ENCODE data around the gene CIBAR2. TPM values are rescaled to one million over a fixed set of nuclear protein-coding genes. Genes with fewer than 3 reads are reported as not detected.
A peak's percentile ranks its signal among the peaks of the same experiment; 100 is the strongest.

The CIBAR2 gene
- total RNA-seq, 2 experiments from 2014 or later: not detected

DNA sequence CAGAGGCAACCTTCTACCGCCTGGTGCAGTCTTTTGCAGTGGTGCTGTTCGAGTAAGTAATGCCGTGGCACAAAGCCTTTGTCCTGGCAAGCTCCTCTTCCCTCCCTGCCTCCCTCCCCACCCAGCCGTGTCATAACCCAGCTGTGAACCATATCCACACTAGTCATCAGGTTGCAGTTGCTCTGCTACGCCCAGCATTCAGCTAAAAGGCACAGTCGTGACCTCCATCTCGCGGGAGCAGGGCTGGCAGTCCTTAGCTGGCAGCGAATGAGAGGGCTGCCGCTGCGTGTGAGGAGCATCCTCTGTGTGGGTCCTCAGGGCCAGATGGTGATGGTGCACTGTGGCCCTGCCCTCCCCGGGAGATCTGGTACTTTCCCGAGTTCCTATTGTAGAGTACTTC, 39.3 kb downstream of the CIBAR2 start:
- H3K9me3 Mint-ChIP-seq: no peaks in the 10 kb centered on the region
- no peak for DNase-seq
- no peak overlapping the region for H3K4me3 Mint-ChIP-seq
- H3K27ac Mint-ChIP-seq: no peak overlapping the region
- POLR2A ChIA-PET: no interaction called here
- peaks cover 2% of the 10 kb centered on the region for H3K4me1 Mint-ChIP-seq
- H3K36me3 Mint-ChIP-seq: no peaks in the 10 kb centered on the region
- no peak for ATAC-seq (ENCODE audit: low read depth)
- no peaks in the 10 kb centered on the region for H3K27me3 Mint-ChIP-seq

DNA sequence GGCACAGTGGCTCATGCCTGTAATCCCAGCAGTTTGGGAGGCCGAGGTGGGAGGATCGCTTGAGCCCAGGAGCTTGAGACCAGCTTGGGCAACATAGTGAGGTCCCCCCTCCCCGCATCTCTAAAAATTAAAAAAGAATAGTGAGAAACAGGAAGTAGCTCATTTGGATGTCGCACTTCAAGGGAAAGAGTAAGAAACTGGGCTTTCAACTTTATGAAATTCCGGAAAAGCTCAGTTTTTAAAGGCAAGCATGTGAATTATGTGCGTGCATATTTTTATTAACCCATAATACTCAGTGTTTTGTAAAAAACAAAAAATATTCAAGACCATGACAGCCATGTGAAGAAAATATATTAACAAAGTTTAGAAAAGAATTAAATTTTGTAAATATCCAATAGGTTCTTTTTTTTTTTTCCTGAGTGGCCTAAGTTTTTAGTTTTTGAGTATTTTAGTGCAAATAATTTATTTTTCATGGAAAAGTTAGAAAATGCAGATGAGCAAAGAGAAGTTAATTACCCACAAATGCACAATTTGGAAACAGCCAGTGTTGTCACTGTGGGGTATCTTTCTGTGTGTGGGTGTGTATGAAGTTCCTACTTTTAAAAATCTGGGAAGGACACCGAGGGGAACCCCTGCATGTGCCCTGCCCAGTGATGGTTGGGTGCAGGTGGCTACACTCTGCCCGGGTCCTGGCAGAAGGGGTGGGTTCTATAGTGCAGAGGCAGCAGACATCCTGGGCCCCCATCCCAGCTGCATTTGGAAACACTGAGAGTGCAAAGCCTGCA, 40.0 kb downstream of the CIBAR2 start:
- no peaks in the 10 kb centered on the region for H3K27me3 Mint-ChIP-seq
- H3K36me3 Mint-ChIP-seq: no peaks in the 10 kb centered on the region
- no peak overlapping the region for H3K4me3 Mint-ChIP-seq
- DNase-seq: no peak
- no peaks in the 10 kb centered on the region for H3K4me1 Mint-ChIP-seq
- ATAC-seq (ENCODE audit: low read depth): no peak
- H3K9me3 Mint-ChIP-seq: no peaks in the 10 kb centered on the region
- H3K27ac Mint-ChIP-seq: no peak overlapping the region
- POLR2A ChIA-PET: no interaction called here

DNA sequence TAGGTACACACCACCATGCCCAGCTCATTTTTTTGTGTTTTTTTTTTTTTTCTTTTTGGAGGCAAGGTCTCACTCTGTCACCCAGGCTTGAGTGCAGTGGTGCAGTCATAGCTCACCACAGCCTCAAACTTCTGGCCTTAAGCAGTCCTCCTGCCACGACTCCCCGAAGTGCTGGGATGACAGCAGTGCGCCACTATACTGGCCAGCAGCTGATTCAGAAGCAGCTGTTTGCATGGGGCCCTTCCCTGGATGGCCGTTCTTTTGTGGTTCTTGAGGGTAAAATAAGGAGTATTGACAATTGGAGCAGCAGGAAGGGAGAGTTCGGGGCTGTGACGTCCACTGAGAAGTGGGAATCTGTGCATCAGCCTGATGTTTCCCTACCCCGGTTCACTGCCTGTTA, 43.1 kb downstream of the CIBAR2 start:
- ATAC-seq (ENCODE audit: low read depth) (no peak), DNase-seq (no peak)
- Mint-ChIP-seq H3K4me3 (no peak overlapping the region), H3K36me3 (no peaks in the 10 kb centered on the region), H3K27ac (no peak overlapping the region), H3K9me3 (no peaks in the 10 kb centered on the region), H3K4me1 (no peaks in the 10 kb centered on the region), H3K27me3 (no peaks in the 10 kb centered on the region)
- POLR2A ChIA-PET: no interaction called here

DNA sequence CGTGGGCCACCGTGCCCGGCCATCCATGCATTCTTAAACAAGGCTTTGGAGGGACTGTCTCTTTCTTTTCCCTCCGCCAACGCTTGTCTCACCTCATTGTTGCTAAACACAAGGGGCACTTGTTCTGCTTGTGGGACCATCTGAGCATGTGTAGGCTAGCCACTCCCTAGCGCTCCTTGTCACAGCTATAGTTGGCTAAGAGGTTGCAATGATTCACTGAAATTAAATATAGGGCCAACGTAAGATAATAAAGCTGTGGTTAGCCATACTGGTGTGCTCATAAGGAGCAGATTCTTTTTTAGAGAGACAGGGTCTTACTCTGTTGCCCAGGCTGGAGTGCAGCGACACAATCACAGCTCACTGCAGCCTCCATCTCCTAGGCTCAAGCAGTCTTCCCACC, 43.5 kb downstream of the CIBAR2 start:
- H3K9me3 Mint-ChIP-seq: no peaks in the 10 kb centered on the region
- DNase-seq (no peak), ATAC-seq (ENCODE audit: low read depth) (no peak)
- POLR2A ChIA-PET: no interaction called here
- no peaks in the 10 kb centered on the region for H3K27me3 Mint-ChIP-seq
- no peaks in the 10 kb centered on the region for H3K36me3 Mint-ChIP-seq
- no peak overlapping the region for H3K4me3 Mint-ChIP-seq
- H3K4me1 Mint-ChIP-seq: no peaks in the 10 kb centered on the region
- H3K27ac Mint-ChIP-seq: no peak overlapping the region

DNA sequence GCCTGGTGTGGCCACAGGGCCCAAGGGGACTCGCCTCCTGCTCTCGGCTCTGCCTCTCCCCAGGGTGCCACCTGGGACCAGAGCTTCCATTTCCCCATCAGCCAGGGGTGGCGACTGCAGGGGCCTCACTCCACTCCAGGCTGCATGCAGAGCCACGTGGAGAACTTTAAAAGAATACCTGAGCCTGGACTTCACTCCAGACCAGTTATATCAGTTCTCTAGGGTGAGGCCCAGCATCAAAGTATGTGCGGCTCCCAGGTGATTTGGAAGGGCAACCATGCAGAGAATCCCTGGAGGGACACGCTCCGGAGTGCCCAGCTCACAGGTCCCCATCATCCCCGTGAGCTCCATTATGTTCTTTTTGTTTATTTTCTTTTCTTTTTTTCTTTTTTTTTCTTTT, 44.8 kb downstream of the CIBAR2 start:
- Mint-ChIP-seq H3K27me3 (no peaks in the 10 kb centered on the region), H3K9me3 (no peaks in the 10 kb centered on the region), H3K27ac (no peak overlapping the region), H3K36me3 (no peaks in the 10 kb centered on the region), H3K4me1 (no peaks in the 10 kb centered on the region), H3K4me3 (no peak overlapping the region)
- no peak for DNase-seq
- POLR2A ChIA-PET: no interaction called here
- ATAC-seq (ENCODE audit: low read depth): no peak

DNA sequence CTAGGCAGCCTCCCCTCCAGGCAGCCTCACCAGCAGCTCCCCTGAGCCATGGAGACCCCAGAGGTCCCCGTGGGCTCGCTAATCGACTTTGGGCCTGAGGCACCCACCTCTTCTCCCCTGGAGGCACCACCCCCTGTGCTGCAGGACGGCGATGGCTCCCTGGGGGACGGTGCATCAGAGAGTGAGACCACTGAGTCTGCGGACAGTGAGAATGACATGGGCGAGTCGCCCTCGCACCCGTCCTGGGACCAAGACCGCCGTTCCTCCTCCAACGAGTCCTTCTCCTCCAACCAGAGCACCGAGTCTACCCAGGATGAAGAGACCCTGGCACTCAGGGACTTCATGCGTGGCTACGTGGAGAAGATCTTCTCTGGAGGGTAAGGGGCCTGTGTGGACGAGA, 45.2 kb downstream of the CIBAR2 start:
- Mint-ChIP-seq H3K4me1 (no peaks in the 10 kb centered on the region), H3K27ac (no peak overlapping the region), H3K9me3 (no peaks in the 10 kb centered on the region), H3K36me3 (no peaks in the 10 kb centered on the region), H3K27me3 (no peaks in the 10 kb centered on the region), H3K4me3 (no peak overlapping the region)
- POLR2A ChIA-PET: no interaction called here
- DNase-seq (no peak), ATAC-seq (ENCODE audit: low read depth) (no peak)

DNA sequence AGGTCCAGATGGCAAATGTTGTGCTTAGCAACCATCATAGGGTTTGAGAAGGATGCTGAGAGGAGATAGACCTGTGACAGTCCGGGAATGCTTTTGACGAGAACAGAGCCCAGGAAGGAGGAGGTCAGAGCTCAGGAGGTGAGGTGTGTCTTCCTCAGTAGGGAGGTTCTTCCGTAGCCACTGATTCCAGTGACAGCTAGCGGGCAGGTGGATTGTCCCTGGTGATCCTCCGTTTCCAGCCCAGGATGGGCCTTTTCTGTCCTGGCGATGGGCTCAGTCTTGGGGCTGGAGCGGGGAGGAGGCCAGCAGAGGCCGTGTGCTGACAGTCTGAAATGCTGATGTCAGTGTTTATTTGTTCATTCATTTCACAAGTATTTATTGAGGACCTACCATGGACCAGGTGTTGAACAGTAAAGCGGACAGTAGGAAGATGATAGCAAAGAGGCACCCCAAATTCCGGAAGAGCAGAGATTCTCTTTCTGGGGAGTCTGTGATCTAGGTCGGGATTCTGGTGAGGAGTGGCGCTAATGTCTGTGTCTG, 45.9 kb downstream of the CIBAR2 start:
- POLR2A ChIA-PET: no interaction called here
- Mint-ChIP-seq H3K27ac (no peak overlapping the region), H3K9me3 (no peaks in the 10 kb centered on the region), H3K36me3 (no peaks in the 10 kb centered on the region), H3K4me1 (peaks cover 1% of the 10 kb centered on the region), H3K4me3 (no peak overlapping the region), H3K27me3 (no peaks in the 10 kb centered on the region)
- DNase-seq: no peak
- ATAC-seq (ENCODE audit: low read depth): no peak

DNA sequence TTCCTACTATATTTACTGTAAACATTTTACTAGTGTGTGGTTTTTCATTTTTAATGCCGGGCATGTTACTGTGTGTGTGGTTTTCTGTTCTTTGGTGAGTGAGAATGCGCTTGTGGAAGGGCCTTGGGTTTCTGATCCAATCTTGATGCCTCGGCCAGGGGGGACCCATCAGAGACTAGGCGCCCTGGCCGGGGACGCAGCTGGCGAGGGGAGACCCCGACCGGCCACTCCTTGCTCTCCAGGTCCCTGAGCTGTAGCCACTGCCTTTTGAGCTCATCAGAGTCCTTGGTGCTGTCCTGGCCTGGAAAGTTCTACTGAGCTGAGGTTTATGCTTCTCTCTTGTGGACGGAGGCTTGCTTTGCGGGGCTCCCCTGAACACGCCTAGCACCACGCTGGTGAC, 47.2 kb downstream of the CIBAR2 start:
- H3K4me3 Mint-ChIP-seq: no peak overlapping the region
- DNase-seq (no peak), ATAC-seq (ENCODE audit: low read depth) (no peak)
- POLR2A ChIA-PET: no interaction called here
- H3K9me3 Mint-ChIP-seq: no peaks in the 10 kb centered on the region
- H3K36me3 Mint-ChIP-seq: no peaks in the 10 kb centered on the region
- H3K27ac Mint-ChIP-seq: no peak overlapping the region
- no peaks in the 10 kb centered on the region for H3K27me3 Mint-ChIP-seq
- peaks cover 3% of the 10 kb centered on the region for H3K4me1 Mint-ChIP-seq

DNA sequence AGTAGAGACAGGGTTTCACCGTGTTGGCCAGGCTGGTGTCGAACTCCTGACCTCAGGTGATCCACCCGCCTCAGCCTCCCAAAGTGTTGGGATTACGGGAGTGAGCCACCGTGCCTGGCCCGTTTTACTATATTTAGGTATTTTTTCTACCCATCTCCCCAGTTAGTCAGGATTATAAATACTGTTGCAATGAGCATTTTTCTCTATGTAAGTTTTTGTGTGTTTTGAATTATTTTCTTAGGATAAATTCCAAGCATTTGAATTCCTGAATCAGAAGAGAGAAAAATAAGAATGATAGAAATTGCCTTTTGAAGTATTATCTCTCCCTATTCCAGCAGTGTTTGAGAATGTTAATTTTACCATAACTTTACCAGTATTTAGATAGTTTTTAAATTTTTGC, 48.1 kb downstream of the CIBAR2 start:
- Mint-ChIP-seq H3K4me1 (peaks cover 3% of the 10 kb centered on the region), H3K27me3 (no peaks in the 10 kb centered on the region), H3K27ac (no peak overlapping the region), H3K4me3 (no peak overlapping the region), H3K9me3 (no peaks in the 10 kb centered on the region), H3K36me3 (no peaks in the 10 kb centered on the region)
- no peak for ATAC-seq (ENCODE audit: low read depth)
- POLR2A ChIA-PET: no interaction called here
- no peak for DNase-seq

DNA sequence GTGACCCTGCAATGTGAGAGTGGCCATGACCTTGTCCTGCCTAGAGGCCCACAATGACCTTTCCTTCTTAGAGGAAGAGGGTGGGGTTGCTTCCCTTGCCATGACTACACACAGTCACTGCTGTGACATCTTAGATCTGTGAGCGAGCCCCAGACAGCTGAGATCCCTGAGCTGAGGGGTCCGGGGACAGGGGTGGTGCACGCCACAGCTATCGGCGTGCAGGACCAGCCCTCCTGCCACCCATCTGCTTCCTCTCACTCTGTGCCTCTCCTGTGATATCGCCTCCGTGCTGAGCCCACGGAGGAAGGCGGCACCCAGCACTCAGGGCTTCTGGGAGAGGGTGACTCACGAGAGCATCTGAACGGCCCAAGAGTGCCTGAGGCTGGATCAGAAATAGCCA, 49.4 kb downstream of the CIBAR2 start:
- no peak for DNase-seq
- no peak overlapping the region for H3K27ac Mint-ChIP-seq
- peaks cover 6% of the 10 kb centered on the region for H3K4me1 Mint-ChIP-seq
- no peaks in the 10 kb centered on the region for H3K9me3 Mint-ChIP-seq
- POLR2A ChIA-PET: no interaction called here
- no peak overlapping the region for H3K4me3 Mint-ChIP-seq
- no peak for ATAC-seq (ENCODE audit: low read depth)
- no peaks in the 10 kb centered on the region for H3K36me3 Mint-ChIP-seq
- H3K27me3 Mint-ChIP-seq: no peaks in the 10 kb centered on the region

DNA sequence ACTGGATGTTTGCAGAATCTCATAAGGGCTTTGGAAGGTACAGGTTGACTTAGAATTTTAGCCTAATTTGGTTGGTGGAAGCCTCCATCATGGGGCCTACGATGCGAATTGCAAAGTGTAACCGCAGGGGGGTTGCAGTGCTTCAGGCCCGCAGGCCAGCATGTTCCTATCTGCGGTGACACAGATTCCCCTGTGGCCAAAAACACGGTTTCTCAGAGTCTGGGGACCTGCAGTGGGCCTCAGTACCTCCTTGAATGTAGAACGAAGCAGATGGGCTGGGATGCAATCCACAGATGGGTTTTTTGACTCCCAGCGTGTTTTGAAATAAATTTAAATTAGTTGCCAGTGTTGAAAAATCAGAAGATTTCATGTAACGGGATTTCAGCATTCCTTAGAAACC, 49.9 kb downstream of the CIBAR2 start:
- ATAC-seq (ENCODE audit: low read depth) (no peak), DNase-seq (no peak)
- Mint-ChIP-seq H3K27me3 (no peaks in the 10 kb centered on the region), H3K9me3 (no peaks in the 10 kb centered on the region), H3K4me3 (no peak overlapping the region), H3K36me3 (no peaks in the 10 kb centered on the region), H3K27ac (no peak overlapping the region), H3K4me1 (peaks cover 11% of the 10 kb centered on the region)
- POLR2A ChIA-PET: interaction anchor here (1.8 kb wide), 1 partner anchor 35 kb away, joined by 6 read pairs; the partner anchor contains the start of gene KIAA0513

DNA sequence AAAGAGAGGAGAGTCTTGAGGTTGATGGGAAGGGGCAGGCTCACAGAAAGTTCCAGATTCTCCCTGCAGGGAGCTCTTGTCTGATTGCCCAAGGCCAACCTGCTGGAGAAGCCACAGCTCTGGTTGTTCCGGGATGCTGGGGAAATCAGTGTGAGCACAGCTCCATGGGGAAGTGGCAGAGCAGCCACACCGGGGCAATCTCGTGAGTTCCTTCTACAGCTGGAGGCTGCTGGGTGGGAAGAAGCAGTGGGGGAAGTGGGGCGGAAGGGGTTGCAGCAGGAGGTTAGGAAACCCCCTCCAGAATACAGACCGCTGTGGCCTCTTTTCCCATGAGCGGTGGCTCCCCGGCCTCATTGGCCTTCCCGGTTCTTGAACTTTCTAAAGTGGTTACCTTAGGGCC, 50.7 kb downstream of the CIBAR2 start:
- Mint-ChIP-seq H3K4me1 (peaks cover 18% of the 10 kb centered on the region), H3K36me3 (no peaks in the 10 kb centered on the region), H3K4me3 (no peak overlapping the region), H3K27me3 (no peaks in the 10 kb centered on the region), H3K27ac (no peak overlapping the region), H3K9me3 (no peaks in the 10 kb centered on the region)
- ATAC-seq (ENCODE audit: low read depth) (no peak), DNase-seq (no peak)
- POLR2A ChIA-PET: interaction anchor here (0.7 to 1.8 kb wide), 3 partner anchors 10 to 258 kb away, joined by 3 to 6 read pairs (median 3); partner anchors contain the start of gene KIAA0513

DNA sequence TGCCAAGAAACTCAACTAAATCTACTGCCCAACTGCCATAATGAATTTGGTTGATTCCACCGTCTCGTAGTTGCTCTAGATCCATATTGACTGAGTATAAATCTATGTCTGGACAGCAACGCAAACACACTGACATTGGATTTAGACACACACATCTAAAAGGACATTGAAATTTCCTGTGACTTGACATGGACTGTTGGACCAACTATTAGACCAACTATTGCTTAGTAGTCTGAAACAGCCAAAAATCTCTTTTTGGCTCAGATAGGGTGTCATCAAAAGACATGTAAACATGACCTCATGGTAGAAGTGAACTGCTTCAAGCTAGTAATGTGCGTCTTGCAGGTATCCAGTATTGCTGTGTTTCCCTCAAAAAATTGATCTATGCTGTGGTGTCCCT, 53.4 kb downstream of the CIBAR2 start:
- Mint-ChIP-seq H3K27ac (no peak overlapping the region), H3K4me3 (no peak overlapping the region), H3K9me3 (no peaks in the 10 kb centered on the region), H3K36me3 (no peaks in the 10 kb centered on the region), H3K27me3 (no peaks in the 10 kb centered on the region), H3K4me1 (peaks cover 34% of the 10 kb centered on the region)
- no peak for DNase-seq
- POLR2A ChIA-PET: interaction anchor here (1.7 kb wide), 1 partner anchor 32 kb away, joined by 5 read pairs; the partner anchor contains the start of gene KIAA0513
- ATAC-seq (ENCODE audit: low read depth): no peak

DNA sequence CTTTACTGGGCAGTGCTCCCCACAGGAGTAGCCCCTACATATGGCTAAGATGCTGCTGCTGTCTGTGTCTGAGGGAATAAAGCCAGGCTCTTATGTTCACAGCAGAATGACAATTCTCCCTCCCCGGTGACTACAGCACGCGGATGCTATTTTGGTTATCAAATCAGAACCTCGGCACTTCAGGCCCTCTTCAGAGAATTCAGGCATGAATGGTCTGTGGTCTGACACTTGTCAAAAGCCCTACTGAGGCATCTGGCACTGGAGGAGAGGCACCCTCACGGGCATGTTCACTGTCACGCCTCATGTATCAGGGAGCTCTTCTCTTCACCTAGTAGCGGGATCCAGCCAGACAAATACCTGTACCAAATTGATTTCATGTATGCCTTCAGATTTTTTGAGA, 54.3 kb downstream of the CIBAR2 start:
- H3K27ac Mint-ChIP-seq: peak overlapping the region; percentile 51
- no peaks in the 10 kb centered on the region for H3K36me3 Mint-ChIP-seq
- ATAC-seq (ENCODE audit: low read depth) (no peak), DNase-seq (no peak)
- H3K27me3 Mint-ChIP-seq: no peaks in the 10 kb centered on the region
- no peaks in the 10 kb centered on the region for H3K9me3 Mint-ChIP-seq
- peaks cover 34% of the 10 kb centered on the region for H3K4me1 Mint-ChIP-seq
- POLR2A ChIA-PET: interaction anchor here (0.7 kb wide), 1 partner anchor 214 kb away, joined by 3 read pairs; no protein-coding TSS in a partner anchor
- H3K4me3 Mint-ChIP-seq: no peak overlapping the region

Data from activated naive CD8-positive, alpha-beta T cell treated with anti-CD3 and anti-CD28 coated beads, Interleukin-2, amount 10 ng/mL, durations not matched to agents 7 days and 5 days (primary cell).